Epithelial cell of esophagus (primary cell): ENCODE measurements around the gene VMP1.

Experiments used
- DNase-seq: peaks from one replicate; pipeline ENCODE4 v3.0.0; 2010; ENCODE audit warnings: low read depth
- H3K4me3 ChIP-seq: 2 replicates; pipeline ENCODE4 v1.5.1; 2011; ENCODE audit warnings: mild to moderate bottlenecking, low read length, control low read depth
- TF ChIP-seq, protein P1 (sequence below): IDR thresholded peaks from 2 replicates; pipeline ENCODE4 v1.5.1; 2011; ENCODE audit warnings: low read depth, mild to moderate bottlenecking, low read length, control low read depth, inconsistent platforms; ENCODE audit not compliant: insufficient read depth; ENCODE audit errors: missing control alignments

The VMP1 gene

DNA sequence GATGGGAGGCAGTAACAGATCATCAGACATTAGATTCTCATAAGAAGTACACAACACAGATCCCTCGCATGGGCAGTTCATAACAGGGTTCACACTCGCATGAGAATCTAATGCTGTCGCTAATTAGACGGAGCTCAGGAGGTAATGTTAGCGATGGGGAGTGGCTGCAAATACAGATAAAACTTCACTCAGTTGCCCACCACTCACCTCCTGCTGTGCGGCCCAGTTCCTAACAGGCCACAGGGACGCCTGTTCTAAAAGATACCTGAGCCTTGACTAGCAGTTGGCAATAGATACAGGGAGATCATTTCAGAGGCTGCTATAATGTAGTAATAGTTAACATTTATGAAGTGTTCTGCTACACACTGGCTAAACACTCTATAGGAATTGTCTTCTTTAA, 5.2 kb upstream of the VMP1 start:
- H3K4me3 ChIP-seq, result no peak overlapping the region
- TF ChIP-seq, protein P1, sequence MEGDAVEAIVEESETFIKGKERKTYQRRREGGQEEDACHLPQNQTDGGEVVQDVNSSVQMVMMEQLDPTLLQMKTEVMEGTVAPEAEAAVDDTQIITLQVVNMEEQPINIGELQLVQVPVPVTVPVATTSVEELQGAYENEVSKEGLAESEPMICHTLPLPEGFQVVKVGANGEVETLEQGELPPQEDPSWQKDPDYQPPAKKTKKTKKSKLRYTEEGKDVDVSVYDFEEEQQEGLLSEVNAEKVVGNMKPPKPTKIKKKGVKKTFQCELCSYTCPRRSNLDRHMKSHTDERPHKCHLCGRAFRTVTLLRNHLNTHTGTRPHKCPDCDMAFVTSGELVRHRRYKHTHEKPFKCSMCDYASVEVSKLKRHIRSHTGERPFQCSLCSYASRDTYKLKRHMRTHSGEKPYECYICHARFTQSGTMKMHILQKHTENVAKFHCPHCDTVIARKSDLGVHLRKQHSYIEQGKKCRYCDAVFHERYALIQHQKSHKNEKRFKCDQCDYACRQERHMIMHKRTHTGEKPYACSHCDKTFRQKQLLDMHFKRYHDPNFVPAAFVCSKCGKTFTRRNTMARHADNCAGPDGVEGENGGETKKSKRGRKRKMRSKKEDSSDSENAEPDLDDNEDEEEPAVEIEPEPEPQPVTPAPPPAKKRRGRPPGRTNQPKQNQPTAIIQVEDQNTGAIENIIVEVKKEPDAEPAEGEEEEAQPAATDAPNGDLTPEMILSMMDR, result no peak
- no peak for DNase-seq

DNA sequence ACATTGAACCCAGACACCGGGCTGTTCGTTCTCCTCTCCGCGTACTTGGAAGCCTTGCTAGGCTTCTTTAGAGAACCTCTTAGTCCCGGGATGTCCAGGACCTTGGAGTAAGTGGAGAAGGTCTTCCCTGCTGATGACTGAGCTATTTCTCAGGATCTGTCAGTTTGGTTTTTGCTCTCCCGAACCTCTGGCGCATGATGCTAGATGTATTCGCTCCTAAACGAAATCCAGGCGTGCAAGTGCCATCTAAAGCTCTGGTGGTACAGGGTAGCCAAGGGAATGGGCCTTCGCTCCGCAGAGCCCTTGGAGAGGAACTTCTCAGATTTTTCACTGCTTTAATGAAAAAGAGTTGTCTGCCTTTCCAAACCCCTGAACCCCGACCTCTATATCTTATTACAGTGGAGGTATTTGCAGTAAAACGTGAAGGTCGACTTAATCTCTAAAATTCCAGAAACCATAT, 547 bp downstream of the VMP1 start:
- TF ChIP-seq, protein P1, result no peak
- H3K4me3 ChIP-seq, result peak overlapping the region; percentile 99
- DNase-seq, result no peak

DNA sequence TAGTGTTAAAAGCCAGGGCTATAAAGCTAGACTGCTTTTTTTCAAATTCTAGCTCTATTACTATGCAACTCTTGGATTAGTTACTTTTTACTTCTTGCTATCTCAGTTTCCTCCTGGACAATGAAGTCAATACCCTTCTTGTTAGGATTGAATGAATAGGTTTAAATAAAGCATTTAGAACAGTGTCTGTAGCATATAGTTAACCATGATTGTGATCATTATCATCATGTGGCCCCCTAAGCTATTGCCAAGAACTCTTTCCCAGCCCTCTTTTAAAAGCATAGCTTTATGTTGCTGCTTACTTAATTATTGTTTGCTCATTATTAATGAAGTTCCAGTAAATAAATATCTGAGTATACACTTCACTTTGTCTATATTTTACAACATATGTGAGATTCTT, 4.5 kb downstream of the VMP1 start:
- H3K4me3 ChIP-seq, result no peak overlapping the region
- DNase-seq, result no peak
- TF ChIP-seq, protein P1, result no peak

DNA sequence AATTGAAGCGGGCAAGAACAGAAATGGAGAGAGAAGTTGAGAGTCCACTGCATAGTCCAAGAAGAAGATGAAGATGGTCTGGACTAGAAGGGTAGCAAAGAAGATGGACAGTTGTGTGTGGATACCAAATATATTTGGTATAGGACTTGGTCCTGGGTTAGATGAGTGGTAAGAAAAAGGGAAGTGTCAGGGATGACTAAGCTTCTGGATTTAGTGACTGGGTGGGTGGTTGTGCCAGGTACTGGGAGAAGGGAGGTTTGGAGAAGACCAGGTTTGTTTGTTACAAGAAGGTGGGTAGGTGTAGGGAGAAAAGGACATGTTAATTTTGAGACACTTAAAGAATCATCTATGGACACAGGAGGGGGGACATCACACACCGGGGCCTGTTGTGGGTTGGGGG, 5.4 kb downstream of the VMP1 start:
- no peak overlapping the region for H3K4me3 ChIP-seq
- DNase-seq, result no peak
- TF ChIP-seq, protein P1, result no peak

DNA sequence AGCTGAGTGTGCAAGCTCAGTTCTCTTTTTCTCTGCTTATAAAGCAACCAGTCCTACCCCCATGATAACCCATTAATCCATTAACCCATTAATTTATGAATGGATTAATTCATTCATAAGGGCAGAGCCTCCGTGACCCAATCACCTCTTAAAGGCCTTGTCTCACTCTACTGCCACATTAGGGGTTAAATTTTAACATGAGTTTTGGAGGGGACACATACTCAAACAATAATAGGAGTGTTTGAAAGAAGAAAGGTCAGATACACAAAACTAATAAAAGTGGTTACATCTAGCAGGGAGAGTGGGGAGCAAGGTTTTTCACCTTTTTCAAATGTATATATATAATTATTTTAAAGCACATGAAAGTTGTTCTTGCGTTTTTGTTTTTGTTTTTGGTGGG, 6.8 kb downstream of the VMP1 start:
- TF ChIP-seq, protein P1, result no peak
- DNase-seq, result no peak
- no peak overlapping the region for H3K4me3 ChIP-seq

DNA sequence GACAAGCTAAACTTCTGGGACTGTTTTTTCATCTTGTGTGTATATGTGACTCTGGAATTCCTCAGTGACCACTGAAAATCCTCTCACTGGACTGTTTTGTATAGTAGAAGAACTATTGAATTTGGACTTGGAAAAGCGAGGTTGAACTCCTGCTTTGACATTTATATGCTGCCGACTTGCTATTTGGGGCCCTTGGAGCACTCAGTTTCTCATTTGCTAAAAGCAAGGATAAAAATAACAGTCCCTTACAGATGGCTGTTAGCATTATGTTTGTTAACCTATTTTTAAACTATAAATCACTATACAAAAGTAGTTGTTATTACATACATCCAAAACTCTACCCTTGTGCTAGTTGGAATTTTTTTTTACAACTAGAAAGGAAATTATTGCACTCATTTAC, 9.0 kb downstream of the VMP1 start:
- no peak for DNase-seq
- TF ChIP-seq, protein P1, result no peak
- no peak overlapping the region for H3K4me3 ChIP-seq

DNA sequence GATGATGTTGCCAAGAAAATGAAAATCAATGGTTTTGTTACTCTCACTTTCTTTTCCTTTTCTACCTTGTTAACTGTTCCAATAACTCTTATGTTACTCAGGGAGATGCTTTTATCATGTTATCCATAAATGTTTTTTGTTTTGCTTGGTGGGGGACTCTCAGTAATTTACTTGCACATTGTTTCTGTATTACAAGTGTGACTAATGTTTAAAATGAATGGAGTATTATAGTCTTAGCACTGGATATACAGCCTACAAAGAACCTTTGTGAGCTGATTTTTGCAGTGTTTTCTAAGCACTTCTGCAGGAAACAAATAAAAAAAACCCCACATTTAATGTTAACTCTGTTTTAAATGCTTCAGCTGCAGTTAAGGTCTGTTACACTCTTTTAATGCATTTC, 12.1 kb downstream of the VMP1 start:
- H3K4me3 ChIP-seq, result no peak overlapping the region
- TF ChIP-seq, protein P1, result no peak
- DNase-seq, result no peak
